SK-N-SH treated with all-trans-retinoic acid at 6 μM for 48 hours (cell line): Measurements from ENCODE around the gene SNCG.
"Not testable (repeated sequence)": the region's sequence is repeated elsewhere in the genome, so short reads cannot be mapped to it uniquely, and the experiment has no call there.

ENCODE experiments used
- ATAC-seq: fragments of 200-7000 bp; cut with Tn5 transposase; 3 replicates; pipeline ENCODE4 v1.9.1; 2020; ENCODE audit warnings: mild to moderate bottlenecking, moderate library complexity
- ARNTL ChIP-seq: fragments of 450-650 bp; formaldehyde crosslinking; IDR thresholded peaks from 2 replicates; pipeline ENCODE4 v1.5.0; 2020; ENCODE audit warnings: low read depth, mild to moderate bottlenecking, moderate library complexity, borderline replicate concordance
- BACH2 ChIP-seq: fragments of 250-450 bp; sonication (Bioruptor Pico); IDR thresholded peaks from 2 replicates; pipeline ENCODE4 v1.9.0; 2021; ENCODE audit warnings: mild to moderate bottlenecking, borderline replicate concordance
- CSDC2 ChIP-seq: fragments of 250-450 bp; sonication (Bioruptor Pico); IDR thresholded peaks from 2 replicates; pipeline ENCODE4 v1.5.0; 2020; ENCODE audit warnings: mild to moderate bottlenecking, moderate library complexity
- ESRRG ChIP-seq: fragments of 250-450 bp; sonication (Bioruptor Pico); IDR thresholded peaks from 2 replicates; pipeline ENCODE4 v1.6.1; 2021; ENCODE audit warnings: mild to moderate bottlenecking
- GLIS3 ChIP-seq: fragments of 250-450 bp; sonication (Bioruptor Pico); IDR thresholded peaks from 2 replicates; pipeline ENCODE4 v1.5.0; 2020; ENCODE audit warnings: mild to moderate bottlenecking, moderate library complexity
- ISL1 ChIP-seq: fragments of 250-450 bp; sonication (Bioruptor Pico); IDR thresholded peaks from 2 replicates; pipeline ENCODE4 v2.1.2; 2022; ENCODE audit warnings: mild to moderate bottlenecking, moderate library complexity
- OSR1 ChIP-seq: fragments of 250-450 bp; sonication (Bioruptor Pico); IDR thresholded peaks from 2 replicates; pipeline ENCODE4 v1.8.0; 2022; ENCODE audit warnings: moderate library complexity, mild to moderate bottlenecking, inconsistent platforms
- PPARA ChIP-seq: fragments of 250-450 bp; sonication (Bioruptor Pico); IDR thresholded peaks from 2 replicates; pipeline ENCODE4 v1.5.0; 2020; ENCODE audit warnings: mild to moderate bottlenecking, borderline replicate concordance
- SNAI2 ChIP-seq: fragments of 250-450 bp; sonication (Bioruptor Pico); IDR thresholded peaks from 2 replicates; pipeline ENCODE4 v1.5.0; 2020; ENCODE audit warnings: mild to moderate bottlenecking, moderate library complexity
- TCF4 ChIP-seq: fragments of 250-450 bp; sonication (Bioruptor Pico); IDR thresholded peaks from 2 replicates; pipeline ENCODE4 v1.8.0; 2021; ENCODE audit warnings: mild to moderate bottlenecking, moderate library complexity, borderline replicate concordance
- TOX ChIP-seq: fragments of 250-450 bp; sonication (Bioruptor Pico); IDR thresholded peaks from 2 replicates; pipeline ENCODE4 v1.8.0; 2021; ENCODE audit warnings: mild to moderate bottlenecking, moderate library complexity, borderline replicate concordance
- ZFP3 ChIP-seq: fragments of 250-450 bp; sonication (Bioruptor Pico); IDR thresholded peaks from 2 replicates; pipeline ENCODE4 v1.5.0; 2020; ENCODE audit warnings: mild to moderate bottlenecking, moderate library complexity
- ZFP30 ChIP-seq: fragments of 450-650 bp; formaldehyde crosslinking; IDR thresholded peaks from 2 replicates; pipeline ENCODE4 v1.5.0; 2022; ENCODE audit warnings: mild to moderate bottlenecking, moderate library complexity
- ZNF565 ChIP-seq: fragments of 450-650 bp; formaldehyde crosslinking; conservative IDR thresholded peaks from 2 replicates; pipeline ENCODE4 v1.5.0; 2020; ENCODE audit warnings: low read depth, mild to moderate bottlenecking, moderate library complexity
- ZNF70 ChIP-seq: fragments of 450-650 bp; formaldehyde crosslinking; IDR thresholded peaks from 2 replicates; pipeline ENCODE4 v1.5.0; 2020; ENCODE audit warnings: mild to moderate bottlenecking, moderate library complexity
- ZNF8 ChIP-seq: fragments of 450-650 bp; formaldehyde crosslinking; IDR thresholded peaks from 2 replicates; pipeline ENCODE4 v1.5.0; 2020; ENCODE audit warnings: mild to moderate bottlenecking, moderate library complexity
- TF ChIP-seq, protein P1 (sequence below): fragments of 250-450 bp; sonication (Bioruptor Pico); IDR thresholded peaks from 2 replicates; pipeline ENCODE4 v1.8.0; 2021; ENCODE audit warnings: low read depth, mild to moderate bottlenecking, moderate library complexity, borderline replicate concordance
- TF ChIP-seq, protein P2 (sequence below): fragments of 250-450 bp; sonication (Bioruptor Pico); IDR thresholded peaks from 2 replicates; pipeline ENCODE4 v1.5.0; 2020; ENCODE audit warnings: mild to moderate bottlenecking, moderate library complexity
- TF ChIP-seq, protein P3 (sequence below): fragments of 250-450 bp; sonication (Bioruptor Pico); IDR thresholded peaks from 2 replicates; pipeline ENCODE4 v1.5.1; 2021; ENCODE audit warnings: mild to moderate bottlenecking, moderate library complexity
- TF ChIP-seq, protein P4 (sequence below): fragments of 250-450 bp; sonication (Bioruptor Pico); IDR thresholded peaks from 2 replicates; pipeline ENCODE4 v1.5.1; 2020; ENCODE audit warnings: low read depth, mild to moderate bottlenecking, moderate library complexity
- TF ChIP-seq, protein P5 (sequence below): fragments of 250-450 bp; sonication (Bioruptor Pico); IDR thresholded peaks from 2 replicates; pipeline ENCODE4 v1.8.0; 2020; ENCODE audit warnings: mild to moderate bottlenecking, moderate library complexity, borderline replicate concordance

SNCG gene

DNA sequence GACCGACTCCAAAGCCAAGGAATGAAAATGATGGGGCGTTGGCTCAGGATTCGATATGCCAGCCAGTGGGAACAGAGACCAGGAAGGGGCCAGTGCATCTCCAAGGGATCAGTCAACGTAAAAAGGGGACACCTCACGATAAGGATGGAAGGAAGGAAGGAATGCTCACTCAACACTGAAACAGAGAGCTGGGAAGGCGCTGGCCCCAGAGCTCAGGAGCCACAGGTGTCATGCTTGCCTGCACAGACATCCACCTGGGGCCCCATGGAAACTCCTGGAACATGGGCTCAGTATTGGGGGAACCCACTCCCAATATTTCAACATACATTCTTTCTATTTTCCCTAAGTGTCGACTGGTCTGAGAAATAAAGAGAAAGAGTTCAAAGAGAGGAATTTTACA is 6.3 kb upstream of the SNCG start:
- ATAC-seq, result no peak
- TF ChIP-seq ZNF8, result no peak
- no peak for TF ChIP-seq ARNTL (CRISPR knock-in tag)
- TF ChIP-seq, protein P1, sequence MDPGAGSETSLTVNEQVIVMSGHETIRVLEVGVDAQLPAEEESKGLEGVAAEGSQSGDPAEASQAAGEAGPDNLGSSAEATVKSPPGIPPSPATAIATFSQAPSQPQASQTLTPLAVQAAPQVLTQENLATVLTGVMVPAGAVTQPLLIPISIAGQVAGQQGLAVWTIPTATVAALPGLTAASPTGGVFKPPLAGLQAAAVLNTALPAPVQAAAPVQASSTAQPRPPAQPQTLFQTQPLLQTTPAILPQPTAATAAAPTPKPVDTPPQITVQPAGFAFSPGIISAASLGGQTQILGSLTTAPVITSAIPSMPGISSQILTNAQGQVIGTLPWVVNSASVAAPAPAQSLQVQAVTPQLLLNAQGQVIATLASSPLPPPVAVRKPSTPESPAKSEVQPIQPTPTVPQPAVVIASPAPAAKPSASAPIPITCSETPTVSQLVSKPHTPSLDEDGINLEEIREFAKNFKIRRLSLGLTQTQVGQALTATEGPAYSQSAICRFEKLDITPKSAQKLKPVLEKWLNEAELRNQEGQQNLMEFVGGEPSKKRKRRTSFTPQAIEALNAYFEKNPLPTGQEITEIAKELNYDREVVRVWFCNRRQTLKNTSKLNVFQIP (CRISPR knock-in tag), result no peak
- no peak for TF ChIP-seq ZFP30 (CRISPR knock-in tag)
- TF ChIP-seq, protein P2, sequence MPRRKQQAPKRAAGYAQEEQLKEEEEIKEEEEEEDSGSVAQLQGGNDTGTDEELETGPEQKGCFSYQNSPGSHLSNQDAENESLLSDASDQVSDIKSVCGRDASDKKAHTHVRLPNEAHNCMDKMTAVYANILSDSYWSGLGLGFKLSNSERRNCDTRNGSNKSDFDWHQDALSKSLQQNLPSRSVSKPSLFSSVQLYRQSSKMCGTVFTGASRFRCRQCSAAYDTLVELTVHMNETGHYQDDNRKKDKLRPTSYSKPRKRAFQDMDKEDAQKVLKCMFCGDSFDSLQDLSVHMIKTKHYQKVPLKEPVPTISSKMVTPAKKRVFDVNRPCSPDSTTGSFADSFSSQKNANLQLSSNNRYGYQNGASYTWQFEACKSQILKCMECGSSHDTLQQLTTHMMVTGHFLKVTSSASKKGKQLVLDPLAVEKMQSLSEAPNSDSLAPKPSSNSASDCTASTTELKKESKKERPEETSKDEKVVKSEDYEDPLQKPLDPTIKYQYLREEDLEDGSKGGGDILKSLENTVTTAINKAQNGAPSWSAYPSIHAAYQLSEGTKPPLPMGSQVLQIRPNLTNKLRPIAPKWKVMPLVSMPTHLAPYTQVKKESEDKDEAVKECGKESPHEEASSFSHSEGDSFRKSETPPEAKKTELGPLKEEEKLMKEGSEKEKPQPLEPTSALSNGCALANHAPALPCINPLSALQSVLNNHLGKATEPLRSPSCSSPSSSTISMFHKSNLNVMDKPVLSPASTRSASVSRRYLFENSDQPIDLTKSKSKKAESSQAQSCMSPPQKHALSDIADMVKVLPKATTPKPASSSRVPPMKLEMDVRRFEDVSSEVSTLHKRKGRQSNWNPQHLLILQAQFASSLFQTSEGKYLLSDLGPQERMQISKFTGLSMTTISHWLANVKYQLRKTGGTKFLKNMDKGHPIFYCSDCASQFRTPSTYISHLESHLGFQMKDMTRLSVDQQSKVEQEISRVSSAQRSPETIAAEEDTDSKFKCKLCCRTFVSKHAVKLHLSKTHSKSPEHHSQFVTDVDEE (CRISPR knock-in tag), result no peak
- no peak for TF ChIP-seq GLIS3 (CRISPR knock-in tag)
- TF ChIP-seq, protein P3, sequence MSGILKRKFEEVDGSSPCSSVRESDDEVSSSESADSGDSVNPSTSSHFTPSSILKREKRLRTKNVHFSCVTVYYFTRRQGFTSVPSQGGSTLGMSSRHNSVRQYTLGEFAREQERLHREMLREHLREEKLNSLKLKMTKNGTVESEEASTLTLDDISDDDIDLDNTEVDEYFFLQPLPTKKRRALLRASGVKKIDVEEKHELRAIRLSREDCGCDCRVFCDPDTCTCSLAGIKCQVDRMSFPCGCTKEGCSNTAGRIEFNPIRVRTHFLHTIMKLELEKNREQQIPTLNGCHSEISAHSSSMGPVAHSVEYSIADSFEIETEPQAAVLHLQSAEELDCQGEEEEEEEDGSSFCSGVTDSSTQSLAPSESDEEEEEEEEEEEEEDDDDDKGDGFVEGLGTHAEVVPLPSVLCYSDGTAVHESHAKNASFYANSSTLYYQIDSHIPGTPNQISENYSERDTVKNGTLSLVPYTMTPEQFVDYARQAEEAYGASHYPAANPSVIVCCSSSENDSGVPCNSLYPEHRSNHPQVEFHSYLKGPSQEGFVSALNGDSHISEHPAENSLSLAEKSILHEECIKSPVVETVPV (CRISPR knock-in tag), result no peak
- TF ChIP-seq ZFP3 (CRISPR knock-in tag), result no peak
- TF ChIP-seq ESRRG (CRISPR knock-in tag), result no peak
- TF ChIP-seq ZNF70 (CRISPR knock-in tag), result no peak
- TF ChIP-seq, protein P4, sequence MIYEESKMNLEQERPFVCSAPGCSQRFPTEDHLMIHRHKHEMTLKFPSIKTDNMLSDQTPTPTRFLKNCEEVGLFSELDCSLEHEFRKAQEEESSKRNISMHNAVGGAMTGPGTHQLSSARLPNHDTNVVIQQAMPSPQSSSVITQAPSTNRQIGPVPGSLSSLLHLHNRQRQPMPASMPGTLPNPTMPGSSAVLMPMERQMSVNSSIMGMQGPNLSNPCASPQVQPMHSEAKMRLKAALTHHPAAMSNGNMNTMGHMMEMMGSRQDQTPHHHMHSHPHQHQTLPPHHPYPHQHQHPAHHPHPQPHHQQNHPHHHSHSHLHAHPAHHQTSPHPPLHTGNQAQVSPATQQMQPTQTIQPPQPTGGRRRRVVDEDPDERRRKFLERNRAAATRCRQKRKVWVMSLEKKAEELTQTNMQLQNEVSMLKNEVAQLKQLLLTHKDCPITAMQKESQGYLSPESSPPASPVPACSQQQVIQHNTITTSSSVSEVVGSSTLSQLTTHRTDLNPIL (CRISPR knock-in tag), result no peak
- no peak for TF ChIP-seq PPARA (CRISPR knock-in tag)
- TF ChIP-seq SNAI2, result no peak
- TF ChIP-seq ZNF565 (CRISPR knock-in tag), result no peak
- TF ChIP-seq, protein P5, sequence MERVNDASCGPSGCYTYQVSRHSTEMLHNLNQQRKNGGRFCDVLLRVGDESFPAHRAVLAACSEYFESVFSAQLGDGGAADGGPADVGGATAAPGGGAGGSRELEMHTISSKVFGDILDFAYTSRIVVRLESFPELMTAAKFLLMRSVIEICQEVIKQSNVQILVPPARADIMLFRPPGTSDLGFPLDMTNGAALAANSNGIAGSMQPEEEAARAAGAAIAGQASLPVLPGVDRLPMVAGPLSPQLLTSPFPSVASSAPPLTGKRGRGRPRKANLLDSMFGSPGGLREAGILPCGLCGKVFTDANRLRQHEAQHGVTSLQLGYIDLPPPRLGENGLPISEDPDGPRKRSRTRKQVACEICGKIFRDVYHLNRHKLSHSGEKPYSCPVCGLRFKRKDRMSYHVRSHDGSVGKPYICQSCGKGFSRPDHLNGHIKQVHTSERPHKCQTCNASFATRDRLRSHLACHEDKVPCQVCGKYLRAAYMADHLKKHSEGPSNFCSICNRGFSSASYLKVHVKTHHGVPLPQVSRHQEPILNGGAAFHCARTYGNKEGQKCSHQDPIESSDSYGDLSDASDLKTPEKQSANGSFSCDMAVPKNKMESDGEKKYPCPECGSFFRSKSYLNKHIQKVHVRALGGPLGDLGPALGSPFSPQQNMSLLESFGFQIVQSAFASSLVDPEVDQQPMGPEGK, result no peak
- no peak for TF ChIP-seq TCF4
- TF ChIP-seq TOX, result no peak
- no peak for TF ChIP-seq OSR1
- TF ChIP-seq BACH2, result no peak
- no peak for TF ChIP-seq CSDC2 (CRISPR knock-in tag)
- TF ChIP-seq, all 23 proteins: peak for 0

DNA sequence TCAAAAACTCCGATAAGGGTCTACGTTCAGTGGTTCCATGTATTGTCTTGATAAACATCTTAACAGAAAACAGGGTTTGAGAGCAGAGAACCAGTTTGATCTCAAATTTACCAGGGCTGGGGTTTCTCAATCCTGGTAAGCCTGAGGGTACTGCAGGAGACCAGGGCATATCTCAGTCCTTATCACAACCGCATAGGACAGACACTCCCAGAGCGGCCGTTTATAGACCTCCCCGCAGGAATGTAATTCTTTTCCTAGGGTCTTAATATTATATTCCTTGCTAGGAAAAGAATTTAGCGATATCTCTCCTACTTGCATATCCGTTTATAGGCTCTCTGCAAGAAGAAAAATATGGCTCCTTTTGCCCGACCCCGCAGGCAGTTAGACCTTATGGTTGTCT is 5.7 kb upstream of the SNCG start:
- not testable (repeated sequence) for ATAC-seq

DNA sequence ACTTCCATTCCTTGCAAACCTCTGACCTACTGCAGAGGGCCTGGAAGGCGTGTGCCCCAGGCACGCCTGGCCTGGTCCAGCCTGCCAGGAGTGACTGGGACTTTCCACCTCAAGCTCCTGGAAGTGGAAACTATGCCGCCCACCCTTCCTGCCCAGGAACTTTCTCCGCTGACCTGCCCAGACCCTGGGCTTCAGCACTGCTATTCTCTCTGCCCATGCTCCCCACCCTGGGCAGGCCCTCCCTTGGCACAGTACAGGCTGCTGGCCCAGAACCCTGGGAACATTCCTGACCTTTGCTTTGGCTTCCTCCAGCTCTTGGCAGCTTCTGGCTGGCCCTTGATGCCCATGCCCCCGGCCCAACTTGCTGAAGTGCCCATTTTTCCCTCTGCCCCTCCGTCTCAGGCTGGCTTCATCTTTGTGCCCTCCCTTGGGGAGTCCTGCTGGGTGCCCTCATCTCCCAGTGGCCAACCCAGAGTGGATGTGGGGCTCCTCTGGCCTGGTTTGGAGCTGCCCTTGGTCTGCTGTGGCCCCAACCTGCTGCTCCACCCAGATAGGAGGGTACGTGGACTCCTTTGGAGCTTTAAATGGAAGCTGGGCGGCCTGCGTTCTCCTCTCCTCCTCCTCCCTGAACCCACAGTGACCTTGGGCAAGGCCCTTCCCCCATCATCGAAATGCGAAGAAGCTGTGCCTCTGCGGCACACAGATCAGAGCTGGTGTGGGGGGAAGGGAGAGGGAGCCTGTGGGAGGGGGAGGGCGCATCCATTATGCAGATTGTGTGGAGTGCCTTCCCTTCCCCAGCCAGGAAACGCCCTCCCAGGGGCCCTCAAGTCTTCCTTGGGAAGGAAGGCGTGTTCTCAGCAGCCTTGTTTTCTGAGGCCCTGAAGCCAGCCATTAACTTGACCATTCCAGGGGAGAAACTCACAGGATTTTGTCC is 4.4 kb upstream of the SNCG start:
- no peak for TF ChIP-seq ESRRG (CRISPR knock-in tag)
- TF ChIP-seq, protein P3 (CRISPR knock-in tag), result no peak
- TF ChIP-seq, protein P1 (CRISPR knock-in tag), result no peak
- TF ChIP-seq, protein P4 (CRISPR knock-in tag), result no peak
- TF ChIP-seq ISL1 (CRISPR knock-in tag), result no peak
- no peak for TF ChIP-seq PPARA (CRISPR knock-in tag)
- TF ChIP-seq ARNTL (CRISPR knock-in tag), result no peak
- no peak for TF ChIP-seq ZNF565 (CRISPR knock-in tag)
- ATAC-seq, result no peak
